ENCODE results near the gene PARK7. TPM values are rescaled to one million over a fixed set of nuclear protein-coding genes. Genes with fewer than 3 reads are reported as not detected.

Gene PARK7
- polyA plus RNA-seq, 1 experiment, result 479 TPM

GRCh38 chr1:7980984-7981383, 19.5 kb downstream of the PARK7 start:
- Histone ChIP-seq H3K4me3 (ENCODE audit: low read depth, low read length) (no peak overlapping the region), H3K9me3 (ENCODE audit: control insufficient read depth, insufficient read depth, low read length) (no peaks in the 10 kb centered on the region), H3K27me3 (ENCODE audit: control insufficient read depth, insufficient read depth, low read length) (no peaks in the 10 kb centered on the region), H3K27ac (ENCODE audit: low read depth, low read length) (no peak overlapping the region)
- ChIA-PET POLR2A (interaction anchor here (0.7 to 0.8 kb wide), 2 partner anchors 368 to 1049 kb away, joined by 3 to 6 read pairs; no protein-coding TSS in a partner anchor), CTCF (interaction anchor here (0.6 to 6.2 kb wide), 7 partner anchors 10 to 1517 kb away, joined by 3 to 53 read pairs (median 4); no protein-coding TSS in a partner anchor)
- TF ChIP-seq CTCF (IDR thresholded peaks at IDR 0.05; ENCODE audit: low read depth, low read length), result no peak
- DNase-seq (ENCODE audit: low read depth, low spot score), result no peak

- no peak overlapping the region for H3K27ac ChIP-seq (ENCODE audit: low read depth, low read length)
- no peak for TF ChIP-seq CTCF (IDR thresholded peaks at IDR 0.05; ENCODE audit: low read depth, low read length)
- no peak for DNase-seq (ENCODE audit: low read depth, low spot score)
- ChIA-PET POLR2A (interaction anchor here (1.1 kb wide), 1 partner anchor 22 kb away, joined by 3 read pairs; no protein-coding TSS in a partner anchor), CTCF (interaction anchor here (0.6 to 6.2 kb wide), 9 partner anchors 8 to 367 kb away, joined by 3 to 53 read pairs (median 4); no protein-coding TSS in a partner anchor)
- H3K4me3 ChIP-seq (ENCODE audit: low read depth, low read length), result no peak overlapping the region
- no peaks in the 10 kb centered on the region for H3K27me3 ChIP-seq (ENCODE audit: control insufficient read depth, insufficient read depth, low read length)
- no peaks in the 10 kb centered on the region for H3K9me3 ChIP-seq (ENCODE audit: control insufficient read depth, insufficient read depth, low read length)
Observed at GRCh38 chr1:7983086-7983778, 21.7 kb downstream of the PARK7 start.

GRCh38 chr1:7984811-7985210, 23.3 kb downstream of the PARK7 start:
- ChIA-PET POLR2A (no interaction called here), CTCF (interaction anchor here (3.1 to 6.2 kb wide), 3 partner anchors 10 to 331 kb away, joined by 21 to 53 read pairs (median 31); no protein-coding TSS in a partner anchor)
- DNase-seq (ENCODE audit: low read depth, low spot score), result no peak
- TF ChIP-seq CTCF (IDR thresholded peaks at IDR 0.05; ENCODE audit: low read depth, low read length), result no peak
- Histone ChIP-seq H3K4me3 (ENCODE audit: low read depth, low read length) (no peak overlapping the region), H3K9me3 (ENCODE audit: control insufficient read depth, insufficient read depth, low read length) (no peaks in the 10 kb centered on the region), H3K27ac (ENCODE audit: low read depth, low read length) (no peak overlapping the region), H3K27me3 (ENCODE audit: control insufficient read depth, insufficient read depth, low read length) (no peaks in the 10 kb centered on the region)

- ChIA-PET POLR2A (interaction anchor here (0.6 to 0.8 kb wide), 3 partner anchors 25 to 260 kb away, joined by 3 to 5 read pairs (median 5); no protein-coding TSS in a partner anchor), CTCF (interaction anchor here (5.0 to 6.2 kb wide), 2 partner anchors 11 to 329 kb away, joined by 21 to 53 read pairs; no protein-coding TSS in a partner anchor)
- no peak for TF ChIP-seq CTCF (IDR thresholded peaks at IDR 0.05; ENCODE audit: low read depth, low read length)
- H3K27ac ChIP-seq (ENCODE audit: low read depth, low read length), result no peak overlapping the region
- H3K27me3 ChIP-seq (ENCODE audit: control insufficient read depth, insufficient read depth, low read length), result no peaks in the 10 kb centered on the region
- H3K9me3 ChIP-seq (ENCODE audit: control insufficient read depth, insufficient read depth, low read length), result no peaks in the 10 kb centered on the region
- H3K4me3 ChIP-seq (ENCODE audit: low read depth, low read length), result no peak overlapping the region
- no peak for DNase-seq (ENCODE audit: low read depth, low spot score)
Observed at GRCh38 chr1:7985851-7986612, 24.5 kb downstream of the PARK7 start.

All from AG04450 (cell line).